ENCODE results near the gene TTLL9.

The TTLL9 gene

GRCh38 chr20:31951530-31952453, 81.4 kb downstream of the TTLL9 start, which contains the start of gene PDRG1:
Gene PDRG1, minus strand, starts transcription at chr20:31952046. Its CDS starts 85 bp downstream, at chr20:31951961.
- no peak for FAIRE-seq

GRCh38 chr20:31953556-31954148, 83.2 kb downstream of the TTLL9 start:
- no peak for FAIRE-seq

- FAIRE-seq = no peak
Observed at GRCh38 chr20:31954500-31954899, 84.1 kb downstream of the TTLL9 start.

- FAIRE-seq = no peak
Observed at GRCh38 chr20:31956556-31957526, 86.4 kb downstream of the TTLL9 start.

- no peak for FAIRE-seq
Observed at GRCh38 chr20:31962761-31963160, 92.3 kb downstream of the TTLL9 start.

- no peak for FAIRE-seq
Observed at GRCh38 chr20:31963889-31964288, 93.5 kb downstream of the TTLL9 start.

- FAIRE-seq = no peak
Observed at GRCh38 chr20:31966991-31967655, 96.7 kb downstream of the TTLL9 start.

- FAIRE-seq = no peak
Observed at GRCh38 chr20:31967830-31968249, 97.4 kb downstream of the TTLL9 start, which contains the start of gene XKR7. Gene XKR7, plus strand, starts transcription at chr20:31968151. Its CDS starts 25 bp downstream, at chr20:31968176.

- no peak for FAIRE-seq
Observed at GRCh38 chr20:31968291-31969126, 98.1 kb downstream of the TTLL9 start.

GRCh38 chr20:31969991-31970390, 99.6 kb downstream of the TTLL9 start:
- no peak for FAIRE-seq

GRCh38 chr20:31972471-31973021, 102.1 kb downstream of the TTLL9 start:
- FAIRE-seq = no peak

GRCh38 chr20:31974296-31974695, 103.9 kb downstream of the TTLL9 start:
- no peak for FAIRE-seq

- FAIRE-seq = no peak
Observed at GRCh38 chr20:31974951-31975487, 104.6 kb downstream of the TTLL9 start.

GRCh38 chr20:31975874-31976273, 105.4 kb downstream of the TTLL9 start:
- FAIRE-seq = no peak

GRCh38 chr20:31977080-31977479, 106.6 kb downstream of the TTLL9 start:
- FAIRE-seq = no peak

GRCh38 chr20:31979713-31980426, 109.4 kb downstream of the TTLL9 start:
- FAIRE-seq = no peak

GRCh38 chr20:31981784-31982183, 111.3 kb downstream of the TTLL9 start:
- FAIRE-seq = no peak

- FAIRE-seq = no peak
Observed at GRCh38 chr20:31984981-31985471, 114.6 kb downstream of the TTLL9 start.

- no peak for FAIRE-seq
Observed at GRCh38 chr20:31987744-31988143, 117.3 kb downstream of the TTLL9 start.
